Smooth muscle cell (in vitro differentiated cells): ENCODE data around the gene SIK2. TPM values are rescaled to one million over a fixed set of nuclear protein-coding genes. Genes with fewer than 3 reads are reported as not detected.

Source experiments
- DNase-seq: peaks from one replicate; lab custom pipeline; 2025; ENCODE audit not compliant: unreplicated experiment; lab: John Stamatoyannopoulos, UW
- H2AFZ ChIP-seq: fragments of 200-600 bp; sonication (generic); 2 replicates; pipeline ENCODE4 v1.6.0; 2016; ENCODE audit warnings: antibody characterized with exemption, low read depth, mild to moderate bottlenecking
- H3F3A ChIP-seq: fragments of 200-600 bp; sonication (generic); 2 replicates; pipeline ENCODE4 v1.6.0; 2017; ENCODE audit warnings: antibody characterized with exemption, low read depth
- H3K27ac ChIP-seq: fragments of 200-600 bp; sonication (generic); 2 replicates; pipeline ENCODE4 v1.5.1; 2016; ENCODE audit warnings: low read depth, mild to moderate bottlenecking
- H3K27me3 ChIP-seq: fragments of 200-600 bp; sonication (generic); 2 replicates; pipeline ENCODE4 v1.6.1; 2016; ENCODE audit warnings: low read depth, mild to moderate bottlenecking
- H3K36me3 ChIP-seq: fragments of 200-600 bp; sonication (generic); 2 replicates; pipeline ENCODE4 v1.5.1; 2016; ENCODE audit warnings: low read depth
- H3K4me1 ChIP-seq: fragments of 200-600 bp; sonication (generic); 2 replicates; pipeline ENCODE4 v1.5.1; 2016; ENCODE audit warnings: low read depth
- H3K4me2 ChIP-seq: fragments of 200-600 bp; sonication (generic); 2 replicates; pipeline ENCODE4 v1.6.0; 2016; ENCODE audit warnings: mild to moderate bottlenecking
- H3K4me3 ChIP-seq: fragments of 200-600 bp; sonication (generic); 2 replicates; pipeline ENCODE4 v1.5.1; 2016; ENCODE audit warnings: mild to moderate bottlenecking
- H3K79me2 ChIP-seq: fragments of 200-600 bp; sonication (generic); 2 replicates; pipeline ENCODE4 v1.6.0; 2016; ENCODE audit warnings: low read depth, mild to moderate bottlenecking
- H3K9ac ChIP-seq: fragments of 200-600 bp; sonication (generic); 2 replicates; pipeline ENCODE4 v1.6.0; 2016; ENCODE audit warnings: low read depth
- H3K9me3 ChIP-seq: fragments of 200-600 bp; sonication (generic); replicated peaks from 2 replicates; pipeline ENCODE4 v1.5.1; 2016; ENCODE audit warnings: low read depth
- H4K20me1 ChIP-seq: fragments of 200-600 bp; sonication (generic); 2 replicates; pipeline ENCODE4 v1.6.0; 2016; ENCODE audit warnings: low read depth
- WGBS: methylation state at CpG from one replicate; pipeline ENCODE4 v1.1.7; 2016; ENCODE audit warnings: low lambda C conversion rate; 5-methylcytosine and 5-hydroxymethylcytosine counted together
- polyA plus RNA-seq: library from polyadenylated mRNA; unstranded; fragments of >200 nt; fragmentation: Nextera tagmentation; extraction: Ambion mirVana; gene quantifications from 2 replicates; pipeline ENCODE4 v1.2.1, GENCODE V29; 2016
- total RNA-seq: library from RNA; depleted of rRNA; stranded (reverse); fragments of >200 nt; gene quantifications from 2 replicates; pipeline ENCODE4 v1.2.3, GENCODE V29; 2014
- TF ChIP-seq, protein P1 (sequence below): fragments of 200-600 bp; sonication (generic); IDR thresholded peaks from 2 replicates; pipeline ENCODE4 v1.5.1; 2017; ENCODE audit warnings: borderline replicate concordance, mild to moderate bottlenecking, antibody characterized with exemption; ENCODE audit not compliant: insufficient read depth, poor library complexity, severe bottlenecking

Gene SIK2
- total and polyA plus RNA-seq, 2 experiments from 2014 or later, result 1.9 to 14.1 TPM

DNA sequence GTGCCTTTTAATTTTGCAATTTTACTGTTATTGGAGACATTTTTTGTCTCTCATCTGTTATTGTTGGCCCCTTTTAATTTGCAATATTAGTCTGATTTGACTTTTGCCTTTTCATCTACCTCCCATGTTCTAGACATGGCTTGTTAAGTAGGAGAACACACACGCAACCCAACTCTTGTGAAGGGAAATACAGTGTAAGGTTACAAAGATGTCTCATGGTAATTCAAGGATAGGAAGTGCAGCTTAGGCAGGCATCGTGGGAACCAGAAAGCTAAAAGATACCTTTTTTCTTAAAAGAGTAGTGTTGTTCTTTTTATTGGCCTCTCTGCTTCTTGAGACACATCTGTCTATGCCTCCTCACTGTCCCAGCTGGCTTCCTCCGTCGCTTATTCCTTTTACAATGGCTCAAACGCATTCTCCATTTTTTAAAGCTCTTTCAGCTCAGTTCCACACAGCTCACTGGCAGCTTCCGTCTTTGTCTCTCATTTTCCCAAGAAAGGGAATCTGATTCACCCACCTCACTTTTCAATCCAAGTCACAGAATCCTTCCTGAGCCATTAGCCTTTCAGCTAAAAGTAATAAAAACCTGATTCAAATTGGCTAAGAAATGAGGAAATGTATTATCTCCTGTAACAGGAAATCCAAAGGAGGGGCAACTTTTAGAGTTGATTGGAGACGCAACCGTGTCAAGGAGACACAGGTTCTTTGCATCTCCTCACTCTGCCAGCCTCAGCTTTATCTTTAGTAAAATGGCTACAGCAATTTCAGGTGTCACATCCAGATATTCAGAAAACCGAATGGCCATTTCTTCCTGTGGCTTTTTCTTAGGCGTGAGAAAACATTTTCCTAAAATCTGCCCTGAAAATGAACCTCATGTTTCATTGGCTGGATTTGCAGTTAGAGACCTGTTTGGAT lies 57.2 kb downstream of the SIK2 start:
- no peak overlapping the region for H3K9ac ChIP-seq
- TF ChIP-seq, protein P1, sequence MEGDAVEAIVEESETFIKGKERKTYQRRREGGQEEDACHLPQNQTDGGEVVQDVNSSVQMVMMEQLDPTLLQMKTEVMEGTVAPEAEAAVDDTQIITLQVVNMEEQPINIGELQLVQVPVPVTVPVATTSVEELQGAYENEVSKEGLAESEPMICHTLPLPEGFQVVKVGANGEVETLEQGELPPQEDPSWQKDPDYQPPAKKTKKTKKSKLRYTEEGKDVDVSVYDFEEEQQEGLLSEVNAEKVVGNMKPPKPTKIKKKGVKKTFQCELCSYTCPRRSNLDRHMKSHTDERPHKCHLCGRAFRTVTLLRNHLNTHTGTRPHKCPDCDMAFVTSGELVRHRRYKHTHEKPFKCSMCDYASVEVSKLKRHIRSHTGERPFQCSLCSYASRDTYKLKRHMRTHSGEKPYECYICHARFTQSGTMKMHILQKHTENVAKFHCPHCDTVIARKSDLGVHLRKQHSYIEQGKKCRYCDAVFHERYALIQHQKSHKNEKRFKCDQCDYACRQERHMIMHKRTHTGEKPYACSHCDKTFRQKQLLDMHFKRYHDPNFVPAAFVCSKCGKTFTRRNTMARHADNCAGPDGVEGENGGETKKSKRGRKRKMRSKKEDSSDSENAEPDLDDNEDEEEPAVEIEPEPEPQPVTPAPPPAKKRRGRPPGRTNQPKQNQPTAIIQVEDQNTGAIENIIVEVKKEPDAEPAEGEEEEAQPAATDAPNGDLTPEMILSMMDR, result no peak
- WGBS, result 85% methylated on average over 10 of the region's 10 CpGs
- no peak overlapping the region for H2AFZ ChIP-seq
- H3K9me3 ChIP-seq, result no peaks in the 10 kb centered on the region
- no peak for DNase-seq
- H4K20me1 ChIP-seq, result peaks cover 64% of the 10 kb centered on the region
- H3K79me2 ChIP-seq, result no peaks in the 10 kb centered on the region
- no peaks in the 10 kb centered on the region for H3F3A ChIP-seq
- no peaks in the 10 kb centered on the region for H3K4me1 ChIP-seq
- H3K4me3 ChIP-seq, result no peak overlapping the region
- no peaks in the 10 kb centered on the region for H3K36me3 ChIP-seq
- H3K4me2 ChIP-seq, result no peak overlapping the region
- H3K27me3 ChIP-seq, result no peaks in the 10 kb centered on the region
- no peak overlapping the region for H3K27ac ChIP-seq

DNA sequence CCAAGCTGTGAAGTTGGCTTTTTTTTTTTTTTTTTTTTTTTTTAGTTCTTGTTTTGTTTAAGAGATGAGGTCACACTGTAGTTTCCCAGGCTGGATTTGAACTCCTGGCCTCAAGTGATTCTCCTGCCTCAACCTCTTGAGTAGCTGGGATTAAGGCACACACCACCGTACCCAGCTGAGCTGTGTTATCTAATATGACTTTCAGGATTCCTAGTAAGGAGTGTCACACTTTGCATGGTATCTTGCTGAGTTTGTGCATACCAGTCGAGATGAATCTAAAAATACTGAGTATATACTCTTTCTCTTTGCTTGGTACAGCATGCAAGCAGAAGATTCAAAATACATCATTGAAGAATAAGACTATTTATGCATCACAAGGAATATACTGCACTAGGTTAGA lies 58.6 kb downstream of the SIK2 start:
- Histone ChIP-seq H3K9me3 (no peaks in the 10 kb centered on the region), H3K27me3 (no peaks in the 10 kb centered on the region), H3K9ac (no peak overlapping the region), H3K4me1 (no peaks in the 10 kb centered on the region), H3K4me2 (no peak overlapping the region), H4K20me1 (peaks cover 74% of the 10 kb centered on the region), H3K27ac (no peak overlapping the region), H3K4me3 (no peak overlapping the region), H3K79me2 (no peaks in the 10 kb centered on the region), H2AFZ (no peak overlapping the region), H3F3A (no peaks in the 10 kb centered on the region), H3K36me3 (no peaks in the 10 kb centered on the region)
- DNase-seq, result no peak
- 82% methylated on average over 2 of the region's 2 CpGs for WGBS
- TF ChIP-seq, protein P1, result no peak

DNA sequence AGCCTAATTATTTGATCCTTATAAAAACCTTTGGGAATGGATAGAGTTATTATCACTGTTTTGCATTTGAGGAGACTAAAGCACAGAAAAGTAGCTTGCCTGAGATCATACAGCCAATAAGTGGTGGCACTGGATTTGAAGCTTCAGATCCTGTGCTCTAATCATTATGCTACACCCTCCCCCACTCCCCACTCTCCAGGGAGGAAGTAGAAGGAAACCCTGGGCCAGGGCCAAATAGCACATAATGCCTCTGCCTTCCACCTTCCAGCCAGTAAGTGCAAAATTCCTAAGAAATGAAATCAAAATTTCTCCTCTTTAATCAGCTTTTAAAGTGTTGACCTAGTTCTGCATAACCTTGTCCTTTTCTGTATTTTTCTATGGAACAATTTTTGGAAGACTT lies 61.6 kb downstream of the SIK2 start:
- Histone ChIP-seq H3K27ac (no peak overlapping the region), H3F3A (no peaks in the 10 kb centered on the region), H3K27me3 (no peaks in the 10 kb centered on the region), H4K20me1 (peaks cover 74% of the 10 kb centered on the region), H3K9ac (no peak overlapping the region), H3K4me3 (no peak overlapping the region), H3K4me1 (no peaks in the 10 kb centered on the region), H2AFZ (no peak overlapping the region), H3K9me3 (no peaks in the 10 kb centered on the region), H3K36me3 (no peaks in the 10 kb centered on the region), H3K4me2 (no peak overlapping the region), H3K79me2 (no peaks in the 10 kb centered on the region)
- TF ChIP-seq, protein P1, result no peak
- no peak for DNase-seq

DNA sequence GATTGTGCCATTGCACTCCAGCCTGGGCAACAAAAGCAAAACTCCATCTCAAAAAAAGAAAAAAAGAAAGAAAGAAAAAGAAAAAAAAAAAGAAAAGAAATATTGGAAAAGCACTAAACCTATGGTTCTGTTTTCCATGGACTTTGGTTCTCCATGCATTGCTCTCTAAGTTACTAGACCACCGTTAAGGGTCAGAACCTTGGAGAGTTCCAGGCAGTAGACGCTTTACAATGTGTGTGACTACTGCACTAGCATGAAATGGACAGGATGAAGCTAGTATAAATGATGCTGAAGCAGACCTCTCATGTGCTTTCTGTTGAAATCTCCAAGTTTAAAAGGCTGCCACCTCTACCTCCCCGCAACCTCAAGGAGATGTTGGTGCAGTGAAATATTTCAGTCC lies 63.5 kb downstream of the SIK2 start:
- no peak overlapping the region for H3K4me3 ChIP-seq
- no peak overlapping the region for H2AFZ ChIP-seq
- H3K4me1 ChIP-seq, result no peaks in the 10 kb centered on the region
- no peak for DNase-seq
- TF ChIP-seq, protein P1, result no peak
- peaks cover 10% of the 10 kb centered on the region for H3K79me2 ChIP-seq
- H3K36me3 ChIP-seq, result no peaks in the 10 kb centered on the region
- H3K4me2 ChIP-seq, result no peak overlapping the region
- H3K9ac ChIP-seq, result no peak overlapping the region
- no peaks in the 10 kb centered on the region for H3F3A ChIP-seq
- peaks cover 76% of the 10 kb centered on the region for H4K20me1 ChIP-seq
- WGBS, result 53% methylated on average over 3 of the region's 3 CpGs
- no peaks in the 10 kb centered on the region for H3K9me3 ChIP-seq
- no peak overlapping the region for H3K27ac ChIP-seq
- H3K27me3 ChIP-seq, result no peaks in the 10 kb centered on the region
